ACHN (cell line): ENCODE results near the gene VAT1.
"Not testable (repeated sequence)": the region's sequence is repeated elsewhere in the genome, so short reads cannot be mapped to it uniquely, and the experiment has no call there.

Source experiments
- DNase-seq: peaks from one replicate; pipeline ENCODE4 v3.0.0-alpha.2; 2015
- in situ Hi-C: cut with HindIII; loops from 2 replicates; pipeline ENCODE4 v1.10.0; 2017; ENCODE audit warnings: low sequenced_read_pairs, low pct_ligation_motif_present, low pct_unique_long_range_greater_than_20kb

VAT1 gene

DNA sequence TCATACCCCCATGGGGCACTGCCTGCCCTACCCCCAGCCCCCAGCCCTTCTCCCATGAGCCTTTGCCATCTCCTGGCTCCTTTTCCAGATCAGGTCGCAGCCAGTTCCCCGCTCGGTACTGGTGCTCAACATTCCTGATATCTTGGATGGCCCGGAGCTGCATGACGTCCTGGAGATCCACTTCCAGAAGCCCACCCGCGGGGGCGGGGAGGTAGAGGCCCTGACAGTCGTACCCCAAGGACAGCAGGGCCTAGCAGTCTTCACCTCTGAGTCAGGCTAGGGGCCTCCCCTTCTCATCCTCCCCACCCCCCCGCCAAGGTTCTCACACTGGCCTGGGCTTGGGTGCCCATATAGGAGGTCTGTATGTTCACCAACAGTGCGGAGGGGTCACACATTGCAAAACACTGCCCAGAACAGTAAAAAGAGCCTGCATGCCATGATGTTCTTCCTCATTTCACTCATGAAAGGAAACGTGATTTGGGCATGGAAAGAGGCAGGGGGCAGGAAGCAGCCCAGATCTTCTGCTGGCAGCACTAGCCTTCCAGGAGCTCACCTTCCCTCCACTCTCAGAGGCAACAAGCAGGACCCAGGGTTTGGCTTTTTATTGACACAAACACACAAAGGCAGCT, 8.1 kb downstream of the VAT1 start:
- no peak for DNase-seq
- in situ Hi-C loops = no loop called here

DNA sequence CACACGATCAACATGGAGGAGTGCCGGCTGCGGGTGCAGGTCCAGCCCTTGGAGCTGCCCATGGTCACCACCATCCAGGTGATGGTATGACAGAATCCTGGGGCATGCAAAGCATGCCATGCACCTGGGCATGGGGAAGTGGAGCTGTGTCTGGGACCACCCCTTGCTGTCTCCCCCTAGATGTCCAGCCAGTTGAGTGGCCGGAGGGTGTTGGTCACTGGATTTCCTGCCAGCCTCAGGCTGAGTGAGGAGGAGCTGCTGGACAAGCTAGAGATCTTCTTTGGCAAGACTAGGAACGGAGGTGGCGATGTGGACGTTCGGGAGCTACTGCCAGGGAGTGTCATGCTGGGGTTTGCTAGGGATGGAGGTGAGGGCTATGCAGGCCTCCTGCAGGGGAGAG, 8.9 kb downstream of the VAT1 start:
- DNase-seq = no peak
- in situ Hi-C loops = no loop called here

DNA sequence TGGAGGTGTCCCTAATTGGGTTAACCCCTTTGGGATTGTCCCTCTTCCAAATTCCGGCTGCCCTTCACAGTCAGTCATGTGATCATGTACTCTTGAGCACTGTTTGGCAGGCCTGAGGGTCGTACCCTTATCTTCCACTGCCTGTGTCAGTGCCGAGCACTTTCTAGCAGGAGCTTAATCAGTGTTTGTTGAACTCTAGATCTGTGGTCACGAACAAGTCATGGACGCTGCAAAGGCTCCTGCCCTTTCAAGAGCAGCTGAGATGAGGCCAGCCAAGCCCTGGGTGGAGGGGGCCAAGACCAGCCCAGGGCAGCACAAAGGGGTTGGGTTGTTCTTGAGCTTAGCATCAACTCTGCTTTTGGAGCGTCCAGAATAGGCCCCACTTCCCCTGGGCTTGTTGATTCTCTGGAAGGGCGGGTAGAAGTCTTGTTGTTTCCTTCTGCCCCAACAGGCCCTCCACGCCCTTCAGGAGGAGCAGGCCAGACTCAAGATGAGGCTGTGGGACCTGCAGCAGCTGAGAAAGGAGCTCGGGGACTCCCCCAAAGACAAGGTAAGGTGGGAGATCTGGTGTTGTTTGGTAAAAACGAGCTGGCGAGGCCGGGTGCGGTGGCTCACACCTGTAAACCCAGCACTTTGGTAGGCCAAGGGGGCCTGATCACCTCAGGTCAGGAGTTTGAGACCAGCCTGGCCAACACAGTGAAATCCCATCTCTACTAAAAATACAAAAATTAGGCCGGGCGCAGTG, 10.3 kb downstream of the VAT1 start:
- in situ Hi-C loops = no loop called here
- no peak for DNase-seq

DNA sequence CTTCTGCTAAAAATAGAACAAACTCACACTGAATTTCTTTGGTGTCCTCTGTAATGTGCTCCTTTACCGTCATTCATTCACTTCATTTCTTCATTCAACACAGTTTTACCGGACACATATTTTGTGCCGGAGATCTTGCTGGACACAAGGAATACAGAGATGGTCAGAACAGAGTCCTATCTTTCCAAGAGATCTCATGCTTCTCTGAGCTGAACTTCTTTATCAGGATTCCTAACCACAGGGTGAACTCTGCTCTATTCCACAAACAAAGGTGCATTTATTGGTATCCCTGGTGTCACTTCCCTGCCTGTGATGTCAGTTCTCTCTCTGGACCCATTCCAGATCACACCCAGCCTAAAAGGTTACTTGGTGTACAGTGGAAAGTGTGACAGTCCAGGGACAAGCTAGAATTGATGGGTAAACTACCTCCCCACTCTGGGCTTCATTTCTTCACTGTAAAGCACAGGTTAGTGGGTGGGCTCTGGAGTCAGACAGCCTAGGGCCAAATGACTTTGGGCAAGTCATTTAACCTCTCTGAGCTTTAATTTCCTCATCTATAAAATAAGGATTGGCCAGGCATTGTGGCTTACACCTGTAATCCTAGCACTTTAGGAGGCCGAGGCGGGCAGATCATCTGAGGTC, 11.4 kb downstream of the VAT1 start:
- in situ Hi-C loops = no loop called here

DNA sequence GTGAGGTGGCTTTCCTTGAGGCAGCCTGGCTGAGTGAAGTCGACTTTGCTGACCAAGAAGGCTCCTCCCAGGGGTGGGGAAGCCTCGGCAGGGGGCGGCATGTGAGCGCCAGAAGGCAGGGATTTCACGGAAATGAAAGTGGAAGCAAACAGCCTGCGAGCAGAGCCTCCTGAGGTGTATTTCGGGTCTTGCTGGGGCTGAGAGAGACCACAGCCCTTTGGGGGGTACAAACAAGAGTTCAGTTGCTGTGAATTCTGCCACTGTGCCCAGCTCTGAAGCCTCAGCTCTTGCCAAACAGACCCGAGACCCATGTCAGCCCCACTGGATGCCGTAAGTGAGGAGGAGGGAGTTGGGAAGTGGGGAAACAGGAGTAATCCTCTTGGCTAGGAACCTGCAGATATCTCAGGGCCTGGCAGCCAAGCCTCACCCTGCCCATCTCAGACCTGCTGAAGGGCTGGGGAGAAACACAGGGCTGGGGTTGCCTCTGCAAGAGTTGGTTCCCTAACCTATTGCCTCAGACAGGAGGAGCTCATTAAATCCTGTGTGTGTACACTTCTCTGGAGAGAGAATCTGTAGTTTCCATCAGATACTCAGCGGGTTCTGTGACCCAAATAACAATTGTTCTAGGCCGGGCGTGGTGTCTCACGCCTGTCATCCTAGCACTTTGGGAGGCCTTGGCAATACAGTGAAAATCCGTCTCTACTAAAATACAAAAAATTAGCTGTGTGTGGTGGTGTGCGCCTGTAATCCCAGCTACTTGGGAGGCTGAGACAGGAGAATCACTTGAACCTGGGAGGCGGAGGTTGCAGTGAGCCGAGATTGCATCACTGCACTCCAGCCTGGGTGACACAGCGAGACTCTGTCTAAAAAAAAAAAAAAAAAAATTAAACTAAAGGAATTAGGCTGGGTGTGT, 15.3 kb downstream of the VAT1 start, which contains the start of gene IFI35:
TSS of gene IFI35 (plus strand) at position 146 of the 913 bp plus-strand sequence. CDS start at position 310, 164 bp downstream.
- DNase-seq = peak; percentile 90
- in situ Hi-C loops = no loop called here

More for the DNA sequence above, 11.4 kb downstream of the VAT1 start:
- DNase-seq = no peak

DNA sequence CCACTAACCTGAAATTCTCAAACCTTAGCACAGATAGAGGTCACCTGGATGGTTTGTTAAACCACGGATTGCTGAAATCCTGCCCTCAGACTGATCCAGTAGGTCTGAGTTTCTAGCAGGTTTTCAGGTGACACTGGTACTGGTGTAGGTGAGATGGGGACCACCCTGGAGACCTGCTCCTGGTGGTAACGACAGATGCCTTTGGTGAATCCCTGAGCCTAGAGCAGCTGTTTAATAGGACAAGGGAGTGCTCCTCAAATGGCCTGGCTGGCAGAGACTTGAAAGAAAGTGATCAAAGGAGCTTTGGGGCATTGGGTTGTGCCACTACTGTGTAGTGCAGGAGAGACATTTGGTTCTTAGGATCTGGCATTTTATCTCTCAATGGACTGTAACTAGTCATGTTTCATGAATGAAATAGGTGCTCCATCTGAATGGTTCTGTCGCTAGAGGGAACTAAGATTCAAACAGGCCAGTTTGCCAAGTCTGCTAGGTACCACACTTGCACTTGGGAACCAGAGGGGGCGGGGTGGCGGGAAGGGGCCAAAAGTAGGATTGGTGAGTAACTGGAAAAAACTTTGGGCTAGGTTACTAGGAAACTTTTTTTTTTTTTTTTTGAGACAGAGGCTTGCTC, 18.5 kb downstream of the VAT1 start:
- DNase-seq = peak; percentile 89
- in situ Hi-C loops = no loop called here

DNA sequence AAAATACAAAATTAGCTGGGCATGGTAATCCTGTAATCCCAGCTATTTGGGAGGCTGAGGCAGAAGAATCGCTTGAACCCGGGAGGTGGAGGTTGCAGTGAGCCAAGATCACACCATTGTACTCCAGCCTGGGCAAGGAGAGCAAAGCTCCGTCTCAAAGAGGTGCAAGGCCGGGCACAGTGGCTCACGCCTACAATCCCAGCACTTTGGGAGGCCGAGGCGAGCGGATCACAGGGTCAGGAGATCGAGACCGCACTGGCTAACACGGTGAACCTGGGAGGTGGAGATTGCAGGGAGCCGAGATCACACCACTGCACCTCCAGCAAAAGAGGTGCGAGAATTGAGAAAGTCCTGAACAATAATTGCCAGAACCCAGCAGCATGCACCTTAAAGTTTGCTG, 21.3 kb downstream of the VAT1 start:
- not testable (repeated sequence) for DNase-seq

DNA sequence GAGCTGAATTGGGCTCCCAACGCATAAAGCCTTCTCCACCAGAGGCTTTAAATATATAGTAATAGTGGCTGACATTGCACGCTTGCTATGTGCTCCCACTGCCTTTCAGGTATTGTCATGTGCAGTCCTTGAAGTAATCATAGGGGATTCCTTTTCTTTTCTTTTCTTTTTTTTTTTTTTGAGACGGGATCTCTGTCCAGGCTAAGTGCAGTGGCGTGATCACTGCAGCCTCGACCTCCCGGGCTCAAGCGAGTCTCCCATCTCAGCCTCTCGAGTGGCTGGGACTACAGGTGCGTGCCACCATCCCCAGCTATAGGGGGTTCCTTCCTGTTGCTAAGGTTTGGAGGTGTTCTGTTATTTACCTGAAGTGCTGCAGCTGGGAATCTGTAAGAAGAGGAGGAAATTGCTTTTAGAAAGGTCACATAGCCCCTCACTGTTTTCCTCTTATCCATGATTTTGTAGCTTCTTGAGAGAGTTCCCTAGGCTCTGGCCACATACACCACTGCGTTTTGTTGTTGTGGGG, 23.1 kb downstream of the VAT1 start:
- DNase-seq = no peak
- in situ Hi-C loops = no loop called here

More for the DNA sequence above, 21.3 kb downstream of the VAT1 start:
- in situ Hi-C loops = not testable (repeated sequence)

DNA sequence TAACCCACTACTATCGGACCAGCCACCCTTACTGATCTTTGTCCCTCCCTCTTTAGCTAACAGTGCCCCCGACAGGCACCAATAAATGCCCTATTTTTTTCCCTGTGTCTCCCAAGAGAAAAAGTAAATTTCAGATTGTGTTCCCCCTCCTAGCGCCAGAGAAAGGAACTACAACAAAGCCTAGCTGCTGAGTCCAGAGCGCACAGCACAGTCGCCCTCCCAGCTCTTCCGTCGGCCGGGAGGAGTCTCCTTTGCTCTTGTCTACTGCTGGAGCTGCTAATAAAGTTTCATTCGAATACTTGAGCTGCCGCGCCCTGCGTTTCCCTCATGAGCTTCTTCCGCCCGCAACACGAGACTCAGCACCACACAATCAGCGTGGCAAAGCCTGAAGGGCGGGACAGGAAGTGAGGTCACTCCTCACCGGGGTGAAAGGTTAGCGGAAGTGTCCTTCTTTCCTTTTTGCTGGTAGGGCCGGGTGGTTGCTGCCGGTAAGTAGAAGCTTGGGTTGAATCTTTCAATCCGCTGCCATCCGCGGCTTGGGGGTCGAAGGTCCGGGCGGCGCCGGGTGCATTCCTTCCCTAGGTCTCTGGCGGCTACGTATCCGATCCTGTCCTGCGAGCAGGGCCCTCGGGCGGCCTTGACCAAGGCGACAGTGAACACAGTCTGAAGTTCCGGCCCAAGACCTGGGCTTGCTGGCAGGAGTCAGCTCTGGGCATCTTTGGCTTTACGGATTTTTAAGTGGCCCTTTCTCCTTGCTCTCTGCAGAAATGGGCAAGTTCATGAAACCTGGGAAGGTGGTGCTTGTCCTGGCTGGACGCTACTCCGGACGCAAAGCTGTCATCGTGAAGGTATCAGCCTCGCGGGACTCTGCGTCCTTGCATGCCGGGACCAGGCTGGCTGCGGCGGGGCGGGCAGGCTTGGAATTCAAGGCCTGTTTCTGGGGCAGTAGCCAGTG, 23.9 kb downstream of the VAT1 start, which contains the start of gene RPL27:
TSS of gene RPL27 (plus strand) at position 436 of the 955 bp plus-strand sequence. CDS start at position 768, 332 bp downstream.
- DNase-seq = peak; percentile 100
- in situ Hi-C loops = no loop called here

DNA sequence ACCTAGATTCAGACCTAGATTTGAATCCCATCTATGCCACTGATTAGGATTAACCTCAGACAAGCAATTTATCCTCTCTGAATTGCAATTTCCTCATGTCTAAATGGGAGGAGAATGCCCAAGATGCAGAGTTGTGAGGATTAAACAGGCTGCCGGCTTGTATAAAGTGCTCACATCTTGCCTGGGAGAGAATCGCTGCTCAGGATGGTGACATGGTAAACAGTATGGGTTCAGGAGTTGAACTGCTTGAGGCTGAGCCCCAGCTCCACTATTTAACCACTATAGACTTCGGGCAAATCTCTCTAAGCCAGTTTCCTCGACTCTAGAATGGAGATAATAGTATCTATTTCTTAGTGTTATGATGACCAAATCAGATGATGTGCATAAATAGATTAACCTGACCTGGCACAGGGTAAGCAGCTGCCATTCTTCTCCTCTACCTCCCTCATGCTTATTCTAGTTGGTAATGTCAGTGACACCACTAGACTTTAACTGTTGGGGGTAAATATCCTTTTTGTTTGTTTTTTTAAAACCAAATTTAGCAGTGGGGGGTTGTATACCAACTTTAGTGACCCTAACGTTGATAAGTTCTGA, 24.7 kb downstream of the VAT1 start:
- in situ Hi-C loops = no loop called here
- peak; percentile 19 for DNase-seq

DNA sequence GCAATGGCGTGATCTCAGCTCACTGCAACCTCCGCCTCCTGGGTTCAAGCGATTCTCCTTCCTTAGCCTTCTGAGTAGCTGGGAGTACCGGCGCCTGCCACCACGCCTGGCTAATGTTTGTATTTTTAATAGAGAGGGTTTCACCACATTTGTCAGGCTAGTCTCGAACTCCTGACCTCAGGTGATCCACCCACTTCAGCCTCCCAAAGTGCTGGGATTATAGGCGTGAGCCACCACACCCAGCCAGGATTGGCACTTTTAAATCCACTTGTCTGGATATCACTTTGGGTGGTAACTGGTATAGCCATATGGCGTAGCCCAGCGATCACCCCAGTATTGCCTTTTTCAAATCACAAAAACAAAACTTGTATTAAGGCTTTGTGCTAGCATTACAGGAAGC, 28.3 kb downstream of the VAT1 start:
- DNase-seq, in situ Hi-C loops: not testable (repeated sequence)

DNA sequence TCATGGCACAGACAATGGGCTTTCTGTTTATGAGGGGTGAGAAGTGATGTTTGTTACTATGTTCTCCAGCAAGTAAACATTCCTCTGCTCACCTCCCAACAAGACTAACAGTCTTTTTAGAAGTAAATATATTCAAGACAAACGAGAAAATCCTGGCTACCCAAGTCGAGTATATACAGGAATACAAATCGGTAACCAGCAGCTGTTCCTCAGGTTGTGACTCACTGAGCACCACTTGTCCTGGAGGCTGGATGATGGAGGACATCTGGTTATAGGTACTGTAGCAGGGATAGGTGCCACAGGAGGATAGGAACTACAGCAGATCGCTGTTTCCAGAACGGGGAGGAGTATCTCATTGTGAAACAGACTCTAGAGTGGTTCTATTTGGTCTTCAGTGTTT, 29.3 kb downstream of the VAT1 start:
- in situ Hi-C loops = no loop called here
- DNase-seq = no peak

DNA sequence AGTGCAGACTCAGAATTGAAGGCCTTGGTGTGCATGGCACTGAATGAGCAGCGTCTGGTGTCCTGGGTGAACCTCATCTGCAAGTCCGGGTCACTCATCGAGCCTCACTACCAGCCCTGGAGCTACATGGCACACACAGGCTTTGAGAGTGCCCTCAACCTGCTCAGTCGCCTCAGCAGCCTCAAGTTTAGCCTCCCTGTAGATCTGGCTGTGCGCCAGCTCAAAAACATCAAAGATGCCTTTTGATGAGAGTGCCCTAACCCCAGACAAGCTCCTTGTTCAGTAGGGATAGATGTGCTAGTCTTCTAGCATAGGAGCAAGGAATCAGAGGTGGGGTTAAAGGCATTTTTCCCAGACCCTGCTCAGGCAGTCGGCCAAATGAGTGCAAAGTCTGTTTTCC, 30.7 kb downstream of the VAT1 start:
- in situ Hi-C loops = no loop called here

DNA sequence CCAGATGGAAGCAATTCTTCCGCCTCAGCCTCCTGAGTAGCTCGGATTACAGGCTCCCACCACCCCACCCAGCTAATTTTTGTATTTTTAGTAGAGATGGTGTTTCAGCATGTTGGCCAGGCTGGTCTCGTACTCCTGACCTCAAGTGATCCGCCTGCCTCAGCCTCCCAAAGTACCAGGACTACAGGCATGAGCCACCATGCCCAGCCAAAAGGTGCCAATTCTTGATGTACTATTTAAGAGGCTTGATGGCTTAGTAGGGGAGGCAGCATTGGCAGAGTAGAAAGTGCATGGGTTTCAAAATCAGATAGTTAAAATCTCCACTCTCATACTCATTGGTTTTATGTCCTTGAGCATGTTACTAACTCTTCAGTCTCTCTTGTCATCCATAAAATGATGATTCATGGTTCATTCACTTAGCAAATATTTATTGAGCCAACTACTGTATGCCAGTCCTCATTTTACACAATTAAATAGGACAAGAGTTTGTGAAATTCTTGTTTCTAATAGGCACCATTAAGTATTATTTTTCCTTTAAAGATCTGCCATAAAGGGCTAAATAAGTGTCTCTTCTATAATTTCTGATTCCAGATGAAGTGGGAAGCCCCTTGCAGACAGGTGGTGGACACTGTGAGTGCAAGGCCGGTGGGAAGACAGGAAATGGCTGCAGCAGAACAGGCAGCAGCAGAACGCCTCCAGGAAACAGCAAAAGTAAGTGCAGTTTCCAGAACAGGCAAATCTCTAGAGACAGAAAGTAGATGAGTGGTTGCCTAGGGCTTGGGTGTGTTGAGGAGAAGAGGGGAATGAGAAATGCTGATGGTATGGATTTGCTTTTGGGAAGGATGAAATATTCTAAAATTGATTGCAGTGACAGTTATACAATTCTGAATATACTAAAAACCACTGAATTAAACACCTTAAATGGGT, 32.2 kb downstream of the VAT1 start:
- DNase-seq = no peak
- in situ Hi-C loops = no loop called here

More for the DNA sequence above, 30.7 kb downstream of the VAT1 start:
- no peak for DNase-seq

DNA sequence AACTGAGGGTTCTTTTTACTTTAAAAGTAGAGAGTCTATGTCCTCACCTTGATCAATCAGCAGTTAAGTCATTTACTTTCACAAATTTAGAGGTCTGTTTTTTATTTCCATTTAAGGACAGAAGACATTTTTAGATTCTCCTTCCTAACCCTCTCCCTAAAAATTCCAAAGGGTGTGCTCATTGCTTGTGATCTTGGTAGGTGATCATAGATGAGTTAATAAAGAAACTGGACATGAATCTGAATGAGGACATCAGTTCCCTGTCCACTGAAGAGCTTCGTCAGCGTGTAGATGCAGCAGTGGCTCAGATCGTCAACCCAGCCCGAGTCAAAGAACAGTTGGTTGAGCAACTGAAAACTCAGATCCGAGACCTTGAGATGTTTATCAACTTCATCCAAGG, 33.0 kb downstream of the VAT1 start:
- in situ Hi-C loops = no loop called here
- no peak for DNase-seq

DNA sequence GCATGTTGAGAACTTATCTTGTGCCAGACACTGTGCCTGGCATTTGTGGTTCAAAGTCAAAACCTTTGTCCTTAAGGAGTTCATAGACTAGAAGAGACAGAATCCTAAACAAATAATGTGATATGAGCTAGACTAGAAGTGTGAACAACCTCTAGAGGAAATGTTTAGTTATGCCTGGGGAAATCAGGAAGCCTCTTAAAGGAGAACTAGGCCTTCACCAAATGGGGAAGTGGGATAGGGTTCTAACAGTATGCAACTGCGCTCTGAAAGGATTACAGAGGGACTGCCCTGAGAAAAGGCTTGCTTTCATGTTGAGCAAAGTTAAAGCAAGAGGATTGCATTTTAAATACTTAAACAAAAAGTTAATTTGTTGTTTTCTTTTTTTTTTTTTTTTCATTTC, 37.0 kb downstream of the VAT1 start:
- in situ Hi-C loops = no loop called here
- DNase-seq = no peak
